GM19099 (cell line): Measurements from ENCODE around the gene PHF11.

Experiments
- POLR2A ChIP-seq: IDR thresholded peaks from 3 replicates; pipeline ENCODE4 v1.6.1; 2011; ENCODE audit warnings: low read depth; ENCODE audit not compliant: insufficient read length; ENCODE audit errors: extremely low read depth

Gene PHF11

DNA sequence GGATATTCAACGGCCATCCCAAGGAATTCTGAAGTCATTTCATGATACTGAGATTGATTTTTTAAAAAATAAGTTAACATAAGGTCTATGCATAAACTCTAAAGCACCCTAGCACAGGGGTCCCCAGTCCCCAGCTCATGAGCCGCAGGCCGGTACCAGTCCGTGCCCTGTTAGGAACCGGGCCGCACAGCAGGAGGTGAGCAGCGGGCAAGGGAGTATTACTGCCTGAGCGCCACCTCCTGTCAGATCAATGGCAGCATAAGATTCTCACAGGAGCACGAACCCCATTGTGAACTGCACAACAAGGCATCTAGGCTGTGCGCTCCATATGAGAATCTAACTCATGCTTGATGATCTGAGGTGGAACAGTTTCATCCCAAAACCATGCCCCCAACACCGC lies 58.6 kb downstream of the PHF11 start:
- no peak for TF ChIP-seq POLR2A

GRCh38 chr13:49559006-49559405 lies 63.3 kb downstream of the PHF11 start:
- TF ChIP-seq POLR2A = no peak

DNA sequence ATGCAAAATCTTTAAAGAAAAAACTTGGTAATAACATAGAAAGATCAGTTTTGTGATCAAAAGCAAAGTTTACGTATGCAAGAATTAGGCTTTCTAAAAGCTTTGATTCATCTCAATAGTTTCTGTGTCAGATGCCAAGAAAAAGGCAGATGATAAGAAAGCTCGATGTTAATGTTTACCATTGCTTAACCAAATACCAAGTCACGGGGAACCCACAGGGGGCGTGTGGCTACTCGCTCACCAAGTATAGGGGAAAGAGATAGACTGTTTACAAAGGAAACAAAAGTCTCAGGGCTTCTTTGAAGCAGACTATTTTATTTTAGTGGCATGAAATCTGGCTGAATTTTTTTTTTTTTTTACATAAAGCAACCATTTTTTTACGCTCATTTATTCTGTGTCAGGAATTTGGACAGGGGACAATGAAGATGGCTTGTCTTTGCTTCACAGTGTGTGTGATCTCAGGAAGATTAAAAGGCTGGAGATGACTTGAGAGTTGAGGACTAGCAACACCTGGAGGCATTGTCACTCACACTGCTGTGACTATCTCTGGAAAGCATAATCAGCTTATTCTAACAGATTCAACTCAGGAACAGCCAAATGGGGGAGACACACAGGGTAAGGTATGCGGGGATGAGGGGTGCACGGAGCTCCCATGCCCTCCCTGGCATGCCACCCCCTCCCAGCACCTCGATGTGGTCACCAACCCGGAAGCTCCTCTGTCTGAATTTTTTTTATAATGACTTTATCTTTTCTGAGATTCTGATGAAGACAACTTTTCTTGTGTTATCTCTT lies 64.7 kb downstream of the PHF11 start:
- TF ChIP-seq POLR2A = no peak

- TF ChIP-seq POLR2A = no peak
Observed at GRCh38 chr13:49561062-49561410, 65.3 kb downstream of the PHF11 start.

GRCh38 chr13:49563516-49563915 lies 67.8 kb downstream of the PHF11 start:
- TF ChIP-seq POLR2A = no peak

DNA sequence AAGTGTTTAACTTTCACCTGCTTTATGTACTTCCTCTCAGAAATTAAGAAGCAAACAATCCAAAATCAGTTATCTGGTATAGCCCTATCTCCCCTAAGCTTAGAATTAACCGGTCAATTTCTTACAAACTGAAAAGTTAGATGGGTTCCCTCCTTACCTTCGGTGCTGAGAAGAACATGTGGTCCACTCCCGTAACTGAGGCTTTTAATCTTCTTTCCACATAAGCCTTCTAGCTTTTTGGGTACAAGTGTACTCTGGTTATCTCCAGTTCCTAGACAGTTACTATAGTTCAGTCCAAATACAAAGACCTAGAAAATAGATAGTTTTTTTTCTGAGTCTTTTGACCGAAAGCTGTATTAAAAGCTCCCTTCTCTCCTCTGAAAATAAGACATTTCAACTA lies 70.7 kb downstream of the PHF11 start:
- no peak for TF ChIP-seq POLR2A

- no peak for TF ChIP-seq POLR2A
Observed at GRCh38 chr13:49567491-49567890, 71.7 kb downstream of the PHF11 start.

GRCh38 chr13:49569993-49570689 lies 74.4 kb downstream of the PHF11 start:
- no peak for TF ChIP-seq POLR2A

DNA sequence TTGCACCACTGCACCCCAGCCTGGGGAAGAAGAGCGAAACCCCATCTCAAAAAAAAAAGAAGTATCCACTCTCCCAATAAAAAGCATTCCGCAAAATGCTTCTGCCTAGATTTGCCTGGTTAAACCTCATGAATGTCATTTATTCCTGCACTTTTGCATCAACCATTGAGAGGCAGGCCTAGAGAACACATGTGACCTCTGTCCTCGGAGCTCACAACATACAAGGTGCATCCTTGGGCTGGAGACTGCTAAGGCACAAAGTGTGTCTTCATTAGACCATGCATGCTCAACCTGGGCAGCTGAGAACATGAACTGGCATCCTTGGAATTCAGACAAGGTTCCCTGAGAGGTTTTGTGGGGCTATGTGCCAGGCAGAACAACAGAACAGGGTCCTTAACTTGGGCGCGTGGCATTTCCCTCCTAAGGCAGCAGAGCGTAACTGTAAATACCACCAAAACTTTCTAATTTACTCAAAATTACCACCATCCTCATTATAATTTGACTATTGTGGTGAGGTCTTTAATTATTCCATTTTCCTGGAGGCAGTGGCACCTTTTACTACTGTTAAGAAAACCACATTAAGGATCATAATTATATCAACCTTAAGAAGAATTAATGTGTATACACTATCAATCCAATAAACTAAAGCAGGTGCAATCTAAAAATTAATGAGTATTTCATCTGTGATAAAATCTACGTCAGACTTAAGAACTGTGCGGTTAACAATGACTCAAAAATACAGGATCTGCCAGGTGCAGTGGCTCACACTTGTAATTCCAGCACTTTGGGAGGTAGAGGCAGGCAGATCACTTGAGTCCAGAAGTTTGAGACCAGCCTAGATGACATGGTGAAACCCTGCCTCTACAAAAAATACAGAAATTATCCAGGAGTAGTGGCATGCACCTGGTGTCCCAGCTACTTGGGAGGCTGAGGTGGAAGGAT lies 75.8 kb downstream of the PHF11 start:
- TF ChIP-seq POLR2A = no peak
